Putamen (tissue), 1 donor: ENCODE data around the gene SSX2.
"Not testable (repeated sequence)": the region's sequence is repeated elsewhere in the genome, so short reads cannot be mapped to it uniquely, and the experiment has no call there.

Source experiments
- DNase-seq: peaks from one replicate; pipeline ENCODE4 v3.0.0-alpha.2; 2016; ENCODE audit warnings: low spot score

The SSX2 gene

DNA sequence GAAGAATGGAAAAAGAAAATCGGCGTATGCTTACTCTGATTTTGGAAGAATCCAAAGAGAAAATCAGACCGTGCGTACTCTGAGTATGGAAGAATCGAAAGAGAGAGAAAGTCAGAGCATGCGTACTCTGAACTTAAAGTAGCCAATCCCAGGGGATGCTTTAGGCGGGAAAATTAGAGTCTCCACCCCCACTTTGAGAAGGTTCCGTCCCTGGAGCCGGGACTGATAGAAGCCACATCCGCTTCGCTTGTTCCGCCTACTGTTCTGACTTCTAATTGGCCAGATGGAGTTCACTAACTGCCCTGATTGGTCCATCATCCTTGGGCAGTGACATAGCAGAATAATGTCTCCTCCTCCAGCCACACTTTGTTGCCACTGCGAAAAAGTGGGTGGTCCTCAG, at the start of gene SSX2:
SSX2 (minus strand) TSS at position 101 of the 400 bp plus-strand sequence. CDS start 1,429 bp downstream, outside the sequence.
- not testable (repeated sequence) for DNase-seq

DNA sequence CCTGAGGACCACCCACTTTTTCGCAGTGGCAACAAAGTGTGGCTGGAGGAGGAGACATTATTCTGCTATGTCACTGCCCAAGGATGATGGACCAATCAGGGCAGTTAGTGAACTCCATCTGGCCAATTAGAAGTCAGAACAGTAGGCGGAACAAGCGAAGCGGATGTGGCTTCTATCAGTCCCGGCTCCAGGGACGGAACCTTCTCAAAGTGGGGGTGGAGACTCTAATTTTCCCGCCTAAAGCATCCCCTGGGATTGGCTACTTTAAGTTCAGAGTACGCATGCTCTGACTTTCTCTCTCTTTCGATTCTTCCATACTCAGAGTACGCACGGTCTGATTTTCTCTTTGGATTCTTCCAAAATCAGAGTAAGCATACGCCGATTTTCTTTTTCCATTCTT, 44.0 kb upstream of the SSX2 start, which contains the start of gene SSX2B:
SSX2B (plus strand) TSS at position 301 of the 400 bp plus-strand sequence. CDS start 1,429 bp downstream, outside the sequence.
- DNase-seq: not testable (repeated sequence)

DNA sequence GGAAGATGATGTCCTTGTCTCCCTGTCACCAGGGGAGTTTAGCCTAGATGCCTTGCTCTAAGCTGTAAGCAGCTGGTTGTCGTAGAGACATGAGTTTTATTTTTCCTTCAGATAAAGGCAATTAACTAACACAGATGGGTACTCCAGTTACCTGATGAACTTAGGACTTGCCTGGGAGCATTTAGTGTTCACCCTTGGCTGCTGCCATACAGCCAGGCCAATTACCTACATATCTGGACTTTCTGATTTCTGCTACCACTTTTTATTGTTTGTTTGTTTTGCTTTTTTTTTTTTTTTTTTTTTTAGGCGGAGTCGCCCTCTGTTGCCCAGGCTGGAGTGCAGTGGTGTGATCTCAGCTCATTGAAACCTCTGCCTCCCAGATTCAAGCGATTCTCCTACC, 14.9 kb downstream of the SSX2 start:
- DNase-seq: not testable (repeated sequence)

DNA sequence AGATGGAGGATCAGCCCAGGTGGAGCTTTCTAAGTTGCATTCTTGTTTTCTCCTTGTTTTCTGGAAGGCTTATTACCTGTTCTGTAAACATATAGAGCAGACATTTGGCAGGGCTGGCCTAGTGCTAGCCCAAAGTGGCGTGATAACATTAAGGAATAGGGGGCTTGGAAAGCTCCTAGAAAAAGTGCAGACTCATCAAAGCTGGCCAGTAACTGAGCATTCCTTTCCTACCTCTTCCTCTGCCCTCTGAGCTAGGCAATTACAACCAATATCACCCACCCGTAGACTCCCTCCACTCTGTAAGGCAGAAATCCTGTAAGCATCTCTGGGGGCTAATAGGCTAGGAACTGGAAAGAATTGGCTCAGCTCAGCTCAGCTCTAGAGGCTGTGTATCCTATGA, 44.8 kb downstream of the SSX2 start:
- not testable (repeated sequence) for DNase-seq

- DNase-seq: not testable (repeated sequence)
Measured at GRCh38 chrX:52655475-52655874, 51.5 kb downstream of the SSX2 start.

GRCh38 chrX:52654800-52655199, 52.2 kb downstream of the SSX2 start, which contains the start of gene SSX7:
TSS of gene SSX7 (minus strand) at chrX:52654900. CDS start at chrX:52653472, 1,428 bp downstream.
- not testable (repeated sequence) for DNase-seq

- DNase-seq: not testable (repeated sequence)
Measured at GRCh38 chrX:52650676-52651075, 56.3 kb downstream of the SSX2 start.

DNA sequence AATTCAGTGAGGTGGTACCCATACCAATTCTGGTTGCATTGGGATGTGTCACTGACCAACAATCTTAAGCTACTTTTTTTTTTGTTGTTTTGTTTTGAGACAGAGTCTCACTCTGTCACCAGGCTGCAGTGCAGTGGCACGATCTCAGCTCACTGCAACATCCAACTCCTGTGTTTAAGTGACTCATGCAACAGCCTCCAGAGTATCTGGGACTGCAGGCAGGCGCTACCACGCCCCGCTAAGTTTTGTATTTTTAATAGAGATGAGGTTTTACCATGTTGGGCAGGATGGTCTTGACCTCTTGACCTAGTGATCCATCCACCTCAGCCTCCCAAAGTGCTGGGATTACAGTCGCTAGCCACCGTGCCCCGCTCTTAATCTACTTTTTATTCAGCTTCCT, 58.0 kb downstream of the SSX2 start:
- DNase-seq: not testable (repeated sequence)
